Measurements from ENCODE around the gene SSC5D.

The SSC5D gene

DNA sequence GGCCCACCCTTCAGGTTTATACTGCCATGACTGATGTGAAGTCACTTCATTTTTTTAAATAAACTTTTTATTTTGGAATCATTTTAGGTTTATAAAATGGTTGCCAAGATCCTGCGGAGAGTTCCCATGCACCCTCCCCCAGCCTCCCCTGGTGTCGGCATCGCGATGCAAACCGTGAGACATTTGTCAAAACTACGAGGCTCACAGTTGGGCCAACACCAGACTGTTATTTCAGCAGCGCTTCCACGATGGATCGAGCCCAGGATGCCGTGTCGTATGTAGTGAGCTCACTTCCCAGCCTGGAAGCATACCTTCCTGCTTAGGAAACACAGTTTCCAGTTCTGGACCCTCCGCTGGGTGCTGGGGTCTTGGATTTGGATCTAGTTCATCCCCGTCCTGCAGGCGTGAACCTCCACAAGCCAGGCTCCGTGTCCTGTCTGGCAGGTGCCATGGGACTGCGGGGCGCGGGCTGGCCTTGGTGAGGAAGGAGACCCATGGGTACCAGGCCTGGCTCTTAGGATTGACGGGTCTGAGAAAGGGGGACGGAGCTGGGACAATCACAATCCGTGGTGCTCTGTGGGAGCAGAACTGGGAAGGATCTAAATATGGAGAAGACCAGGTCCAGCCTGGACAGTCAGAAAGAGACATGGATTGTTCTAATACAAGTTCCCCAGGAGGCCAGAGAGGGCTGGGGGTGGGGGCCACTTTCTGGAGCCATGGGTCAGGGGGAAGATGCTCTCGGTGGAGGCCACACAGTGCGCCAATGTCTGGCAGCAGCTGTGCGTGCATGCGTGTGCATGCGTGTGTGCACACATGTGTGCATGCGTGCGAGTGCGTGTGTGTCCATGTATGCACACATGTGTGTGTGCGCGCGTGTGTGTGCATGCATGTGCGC, 51.1 kb downstream of the SSC5D start:
- FAIRE-seq = no peak

DNA sequence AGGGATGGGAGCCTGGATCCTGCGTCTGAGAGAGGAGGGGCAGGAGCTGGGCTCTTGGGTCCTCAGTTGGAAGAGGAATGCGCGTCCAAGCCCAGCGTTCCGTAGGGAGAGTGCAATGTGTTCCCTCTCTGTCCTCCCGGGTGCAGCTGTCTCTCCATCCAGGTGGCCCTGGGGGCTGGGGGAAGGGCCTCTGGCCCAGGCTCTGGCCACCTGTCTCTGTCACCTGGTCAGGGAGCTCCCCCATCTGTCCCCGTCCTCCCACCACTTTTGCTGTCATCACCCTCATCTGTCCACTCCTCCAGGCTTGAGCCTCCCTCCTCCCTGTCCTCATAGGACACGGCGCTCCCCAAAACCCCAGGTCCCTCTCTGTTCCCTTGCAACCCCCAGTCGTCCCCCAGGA, 52.4 kb downstream of the SSC5D start:
- no peak for FAIRE-seq

GRCh38 chr19:55541091-55541490, 52.9 kb downstream of the SSC5D start:
- no peak for FAIRE-seq

GRCh38 chr19:55542292-55542855, 54.1 kb downstream of the SSC5D start:
- no peak for FAIRE-seq

DNA sequence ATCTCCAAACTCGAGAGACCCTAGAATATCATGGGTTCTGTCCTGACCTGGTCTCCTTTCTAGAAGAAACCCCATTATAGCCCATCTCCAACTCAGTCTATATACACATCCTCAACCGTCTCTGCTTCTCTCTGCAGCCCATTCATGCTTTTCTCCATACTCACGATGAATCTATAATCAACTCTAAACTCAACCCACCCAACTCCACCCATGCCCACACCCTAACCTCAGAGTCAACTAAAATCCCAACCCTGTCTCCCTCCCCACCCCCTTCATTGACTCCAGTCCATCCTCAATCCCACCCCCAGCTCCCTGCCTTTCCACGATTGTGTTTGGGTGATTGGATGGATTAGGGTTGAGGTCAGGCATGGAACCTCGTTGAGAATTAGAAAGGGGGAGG, 55.3 kb downstream of the SSC5D start:
- no peak for FAIRE-seq

GRCh38 chr19:55544014-55544413, 55.8 kb downstream of the SSC5D start:
- FAIRE-seq = no peak

DNA sequence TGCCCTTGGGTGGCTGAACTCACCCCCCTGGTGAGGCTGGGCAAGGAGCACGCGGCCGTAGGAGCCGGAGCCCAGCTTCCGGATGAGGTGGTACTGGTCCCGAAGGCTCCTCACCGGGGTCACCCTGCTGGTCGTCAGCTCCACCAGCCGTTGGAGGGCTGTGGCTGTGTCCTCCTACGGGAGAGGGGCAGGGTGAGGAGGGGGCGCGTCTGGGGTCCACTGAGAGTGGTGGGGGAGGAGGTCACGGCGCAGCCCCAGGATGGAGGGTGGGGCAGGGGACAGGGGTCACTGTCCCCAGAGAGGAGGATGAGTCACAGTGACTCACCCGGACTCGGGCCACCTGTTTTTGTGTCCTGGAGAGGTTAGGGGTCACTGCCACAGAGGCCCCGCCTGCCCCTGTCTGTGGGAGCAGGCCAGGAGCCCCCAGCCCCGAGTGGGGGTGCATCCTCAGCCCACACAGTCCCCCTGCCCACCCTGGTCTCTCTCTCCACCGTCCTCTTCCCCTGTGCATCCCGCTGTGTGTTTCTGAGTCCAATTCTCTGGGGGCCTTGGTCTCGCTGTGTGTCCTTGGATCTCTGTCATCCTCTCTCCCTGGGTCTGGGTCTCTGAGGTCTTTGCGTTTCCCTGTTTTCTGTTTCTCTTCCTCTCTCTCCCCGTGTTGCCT, 56.7 kb downstream of the SSC5D start:
- no peak for FAIRE-seq

- FAIRE-seq = no peak
These were observed 57.2 kb downstream of the SSC5D start, which contains the start of gene SBK3 for GRCh38 chr19:55545443-55545842. TSS of gene SBK3 (minus strand) at chr19:55545543. CDS start at chr19:55545543, 0 bp downstream.

DNA sequence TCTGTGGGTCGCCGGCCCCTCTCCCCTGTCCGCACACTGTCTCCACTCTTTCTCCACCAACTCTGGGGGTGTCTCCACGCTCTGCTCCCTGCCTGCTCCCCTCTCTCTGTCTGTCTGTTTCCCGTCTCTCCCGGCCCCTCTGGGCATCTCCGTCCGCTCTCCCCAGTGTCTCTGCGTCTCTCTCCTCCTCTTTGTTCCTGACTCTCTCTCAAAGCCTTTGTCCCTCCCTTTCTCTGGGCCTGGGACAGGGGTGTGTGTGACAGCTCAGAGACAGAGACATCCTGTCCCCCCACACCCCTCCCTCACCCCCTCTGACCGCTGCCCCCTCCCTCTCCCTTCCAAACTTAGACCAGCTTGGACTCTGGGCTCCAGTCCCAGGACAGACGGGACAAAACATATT, 57.8 kb downstream of the SSC5D start:
- no peak for FAIRE-seq

- no peak for FAIRE-seq
These were observed 58.8 kb downstream of the SSC5D start for GRCh38 chr19:55546822-55547614.

DNA sequence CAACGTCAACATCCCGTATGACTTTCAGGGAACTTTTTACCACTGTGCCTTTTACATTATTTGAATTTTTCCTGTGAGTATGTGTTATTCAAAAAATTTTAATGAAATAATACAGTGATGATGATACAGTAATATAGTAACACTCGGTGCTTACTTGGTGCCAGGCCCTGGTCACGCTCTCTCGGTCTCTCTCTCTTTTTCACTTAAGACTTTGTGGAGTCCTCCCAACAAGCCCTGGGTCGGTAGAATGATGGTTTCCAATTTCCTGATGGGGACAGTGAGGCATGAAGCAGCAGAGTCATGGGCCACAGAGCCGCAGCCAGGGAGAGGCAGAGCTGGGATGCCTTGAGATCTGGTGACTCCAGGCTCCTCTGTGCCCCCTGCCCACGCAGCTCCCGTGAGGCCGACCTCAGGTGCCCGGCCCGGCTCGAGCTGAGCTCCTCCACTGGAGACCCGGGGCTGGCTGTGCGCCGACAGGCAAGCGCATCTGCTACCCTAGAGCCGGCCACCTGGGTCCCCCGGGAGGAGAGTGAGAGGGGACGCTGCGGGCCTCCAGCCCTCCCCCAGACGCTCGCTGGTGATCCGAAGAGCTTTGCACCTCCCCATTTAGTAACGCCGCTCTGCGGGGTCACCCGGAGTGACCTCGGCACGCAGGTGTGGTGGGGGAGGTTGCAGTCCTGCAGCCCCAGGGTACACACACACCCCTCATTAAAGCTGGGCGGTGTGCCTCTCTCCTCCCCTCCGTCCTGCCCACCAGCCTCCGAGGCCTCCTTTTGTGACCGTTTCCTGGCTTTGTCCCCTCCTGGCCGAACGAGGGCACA, 61.5 kb downstream of the SSC5D start:
- peak; percentile 70 for FAIRE-seq

DNA sequence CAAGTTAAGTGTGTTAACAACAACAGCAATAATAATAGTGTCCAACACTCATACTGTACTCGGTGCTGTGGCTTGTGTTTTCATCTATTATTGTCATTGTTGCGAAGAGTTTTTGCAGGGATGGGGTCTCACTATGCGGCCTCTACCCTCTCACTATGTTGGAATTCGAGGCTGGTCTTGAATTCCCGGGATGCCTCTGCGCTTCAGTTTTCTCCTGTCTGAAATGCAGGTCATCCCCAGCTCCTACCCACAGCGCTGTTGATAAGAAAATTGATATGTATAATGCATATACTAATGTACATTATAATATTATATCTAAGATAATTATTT, 62.0 kb downstream of the SSC5D start:
- no peak for FAIRE-seq

DNA sequence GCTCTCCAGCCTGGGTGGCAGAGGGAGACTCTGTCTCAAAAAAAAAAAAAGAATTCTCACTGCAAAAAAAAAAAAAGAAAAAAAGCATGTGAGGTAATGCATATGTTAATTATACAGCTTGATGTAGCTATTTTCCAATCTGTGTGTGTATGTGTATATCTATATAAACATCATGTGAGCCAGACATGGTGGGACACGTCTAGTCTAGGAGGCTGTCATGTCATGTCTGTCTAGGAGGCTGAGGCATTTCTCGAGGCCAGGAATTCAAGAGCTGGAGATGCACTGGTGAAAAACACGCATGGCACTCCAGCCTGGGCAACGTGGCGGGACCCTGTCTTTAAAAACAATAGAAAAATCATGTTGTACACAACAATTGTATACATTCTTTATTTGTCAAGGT, 64.0 kb downstream of the SSC5D start:
- FAIRE-seq = no peak

GRCh38 chr19:55552620-55553019, 64.4 kb downstream of the SSC5D start:
- FAIRE-seq = no peak

DNA sequence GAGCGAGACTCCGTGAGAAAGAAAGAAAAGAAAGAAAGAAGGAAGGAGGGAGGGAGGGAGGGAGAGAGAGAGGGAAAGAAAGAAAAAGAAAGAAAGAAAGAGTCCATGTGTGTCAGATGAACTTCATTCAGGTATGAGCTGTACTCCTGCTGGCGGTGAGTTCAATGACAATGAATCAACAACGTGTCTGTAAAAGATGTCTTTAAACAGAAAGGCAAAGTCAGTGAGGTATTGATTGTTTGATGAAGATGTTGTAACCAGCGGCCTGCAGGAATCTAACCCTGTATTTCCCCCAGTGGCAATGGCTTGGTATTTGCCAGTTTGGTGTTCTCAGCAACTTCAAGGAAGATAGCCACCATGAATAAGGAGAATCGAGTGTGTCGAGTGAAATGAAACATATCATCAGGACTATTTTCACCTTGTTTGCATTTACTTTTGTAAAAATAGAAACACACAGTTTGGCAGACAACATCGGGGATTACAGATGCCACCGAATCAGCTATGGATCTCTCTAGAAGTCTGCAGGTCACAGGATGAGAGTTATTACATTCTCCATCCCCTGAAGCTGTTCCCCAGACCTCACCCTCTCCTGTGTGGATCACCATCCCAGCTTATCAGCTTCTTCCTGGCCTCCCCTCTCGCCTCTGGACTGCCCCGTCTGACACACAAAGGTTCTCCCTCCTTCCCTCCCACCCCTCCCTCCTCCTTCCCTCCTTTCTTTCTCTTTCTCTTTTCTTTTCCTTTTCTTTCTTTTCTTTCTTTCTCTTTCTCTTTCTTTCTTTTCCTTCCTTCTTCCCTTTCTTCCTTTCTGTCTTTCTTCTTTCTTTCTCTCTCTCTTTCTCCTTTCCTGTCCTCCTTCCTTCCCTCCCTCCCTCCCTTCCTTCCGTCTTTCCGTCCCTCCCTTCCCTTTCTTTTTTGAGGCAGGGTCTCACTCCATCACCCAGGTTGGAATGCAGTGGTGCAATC, 65.3 kb downstream of the SSC5D start:
- FAIRE-seq = no peak

GRCh38 chr19:55554302-55554701, 66.1 kb downstream of the SSC5D start:
- no peak for FAIRE-seq

DNA sequence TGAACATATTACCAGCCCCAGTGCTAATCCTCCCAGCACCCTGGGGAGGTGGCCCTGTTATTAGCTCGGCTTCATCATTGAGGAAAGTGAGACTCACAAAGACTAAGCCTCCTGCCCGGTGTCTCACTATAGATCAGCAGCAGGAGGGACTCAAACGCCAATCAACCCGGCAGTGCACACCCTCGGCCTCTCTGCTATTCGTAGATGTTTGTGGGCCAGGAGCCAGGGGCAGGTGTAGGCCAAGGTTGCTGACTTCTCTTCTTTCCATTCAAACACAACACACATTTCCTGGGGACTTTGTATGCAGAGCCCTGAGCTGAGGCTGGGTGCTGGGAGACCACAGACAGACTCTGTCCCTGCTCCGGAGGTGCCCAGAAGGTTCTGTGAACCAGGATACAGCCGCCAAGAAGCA, 66.5 kb downstream of the SSC5D start:
- no peak for FAIRE-seq

GRCh38 chr19:55559684-55560083, 71.4 kb downstream of the SSC5D start:
- FAIRE-seq = no peak

GRCh38 chr19:55563261-55563690, 75.0 kb downstream of the SSC5D start:
- no peak for FAIRE-seq

- no peak for FAIRE-seq
These were observed 78.6 kb downstream of the SSC5D start for GRCh38 chr19:55566823-55567222.

GRCh38 chr19:55567708-55568328, 79.6 kb downstream of the SSC5D start:
- no peak for FAIRE-seq

Measured in islet of Langerhans (tissue), 1 donor.